PC-3 (cell line): Measurements from ENCODE around the gene NEDD4L.

Experiments
- CTCF ChIP-seq: fragments of 300-600 bp; sonication (generic); conservative IDR thresholded peaks from 2 replicates; pipeline ENCODE4 v1.5.1; 2017; ENCODE audit warnings: antibody characterized with exemption, low read depth, mild to moderate bottlenecking, low read length
- EZH2 ChIP-seq: fragments of 300-600 bp; sonication (generic); IDR thresholded peaks from one replicate; pipeline ENCODE4 v1.6.1; 2017; ENCODE audit warnings: antibody characterized with exemption, mild to moderate bottlenecking, low read length; ENCODE audit not compliant: unreplicated experiment

GRCh38 chr18:58152891-58153290 lies 108.9 kb downstream of the NEDD4L start:
- TF ChIP-seq CTCF (no peak), EZH2 (no peak)
